Heart left ventricle (tissue), 16 donors: ENCODE data around the gene SAT2. TPM values are rescaled to one million over a fixed set of nuclear protein-coding genes. Genes with fewer than 3 reads are reported as not detected.

ENCODE experiments used
- ATAC-seq, 4 donors: fragments of 200-7000 bp; cut with Tn5 transposase; one replicate each; pipeline ENCODE4 v1.9.1; 2020 to 2022; ENCODE audit warnings: moderate library complexity in 4 of 4, mild to moderate bottlenecking in 3 of 4, moderate number of reproducible peaks in 1 of 4
- DNase-seq, 5 donors: peaks; one replicate each; pipeline ENCODE4 v3.0.0-alpha.2; 2020
- H3K27ac ChIP-seq, 12 donors: fragments of 200-600 bp; sonication (generic) in 4 of 12; one replicate each; pipeline versions ENCODE4 v1.5.0 to v1.8.0; 2016 to 2022; ENCODE audit warnings: mild to moderate bottlenecking in 2 of 12
- H3K27me3 ChIP-seq, 9 donors: fragments of 200-600 bp; sonication (generic) in 2 of 9; one replicate each; pipeline versions ENCODE4 v1.5.1 to v1.8.0; 2016 to 2022; ENCODE audit warnings: mild to moderate bottlenecking in 3 of 9
- H3K36me3 ChIP-seq, 9 donors: fragments of 200-600 bp; sonication (generic) in 2 of 9; one replicate each; pipeline versions ENCODE4 v1.5.0 to v1.8.0; 2018 to 2022; ENCODE audit warnings: mild to moderate bottlenecking in 2 of 9
- H3K4me1 ChIP-seq, 12 donors: fragments of 200-600 bp; sonication (generic) in 4 of 12; one replicate each; pipeline versions ENCODE4 v1.5.0 to v1.8.0; 2016 to 2022; ENCODE audit warnings: mild to moderate bottlenecking in 3 of 12
- H3K4me3 ChIP-seq, 12 donors: fragments of 200-600 bp; sonication (generic) in 4 of 12; one replicate each; pipeline versions ENCODE4 v1.5.0 to v1.8.0; 2017 to 2022; ENCODE audit warnings: mild to moderate bottlenecking in 9 of 12, moderate library complexity in 4 of 12
- H3K9me3 ChIP-seq, 12 donors: fragments of 200-600 bp; sonication (generic) in 4 of 12; one replicate each; pipeline versions ENCODE4 v1.5.0 to v1.8.0; 2016 to 2022; ENCODE audit warnings: mild to moderate bottlenecking in 1 of 12
- POLR2A ChIP-seq, 2 donors: fragments of 450-650 bp; IDR thresholded peaks; one replicate each; pipeline ENCODE4 v1.6.1; 2017; ENCODE audit warnings: antibody characterized with exemption in 2 of 2, mild to moderate bottlenecking in 2 of 2, moderate library complexity in 2 of 2
- WGBS, 4 donors: extraction: QIAGEN DNeasy Blood & Tissue Kit in 2 of 4; methylation state at CpG; one replicate each; pipeline versions ENCODE4 v1.1.5 to v1.1.7; 2013 to 2018; 5-methylcytosine and 5-hydroxymethylcytosine counted together
- intact Hi-C, 10 donors: fragments of 100-400 bp; cut with DNase I; formaldehyde crosslinking; loops; one replicate each; pipeline versions ENCODE4 v1.11.1 to v1.14.2; 2022
- polyA plus RNA-seq, 2 donors: library from polyadenylated mRNA; stranded (reverse); fragments of 200-250 nt; gene quantifications; one replicate each; pipeline ENCODE4 v1.2.3, GENCODE V29; 2013
- total RNA-seq, 9 donors: library from RNA; depleted of rRNA in 2 of 9; stranded (reverse); fragments of >200 nt in 2 of 9; fragmentation: NEBNext Ultra II Directional in 3 of 9; extraction: Animal tissue kit (Norgen Biotek cat#: 25700) in 3 of 9; gene quantifications; one replicate each; pipeline versions ENCODE4 v1.1.0 to v1.2.4, GENCODE V29; 2016 to 2023
- TF ChIP-seq, protein P1 (sequence below), 12 donors: fragments of 200-600 bp; sonication (generic) in 4 of 12; IDR thresholded peaks; one replicate each; pipeline versions ENCODE4 v1.5.0 to v1.8.0; 2018 to 2022; ENCODE audit warnings: antibody characterized with exemption in 12 of 12, mild to moderate bottlenecking in 5 of 12
- donor health status: ischemic (EF 13 %, LVEDD 7.1; RV severe dilation, severe dysfunction).
- donor health status: healthy with polysubstance abuse.
- donor health status: DM: no; HTN: yes; CAD: no.
- donor health status: DM: no; HTN: no; CAD: no.
- donor health status: ischemic (EF 25% LVEDD 6.9; RV normal size, moderate dysfunction).
- donor health status: ischemic (EF 25% LVEDD 5.7; RV mildly dilated, moderate dysfunction).
- donor health status: healthy.
- donor health status: DM: yes; HTN: yes; CAD: no.
- donor health status: ischemic (EF 35%, LVEDD 5.7; RV mildly dilated, moderate dysfunction).
- donor health status: nonischemic (EF 11% LVEDD 7.7; RV severe dilation, severe dysfunction).
- donor health status: DM: yes; HTN: yes; CAD: no.
- donor health status: PGD.
- donor health status: ischemic (EF 29% LVEDD 5.4; RV normal size, mild dysfunction).
- donor health status: nonischemic (EF 23%, LVEDD 6.1; RV moderate dilation, normal function).

Gene SAT2
- total and polyA plus RNA-seq, 11 donors: 50.0 to 131 (median 59.7) TPM

DNA sequence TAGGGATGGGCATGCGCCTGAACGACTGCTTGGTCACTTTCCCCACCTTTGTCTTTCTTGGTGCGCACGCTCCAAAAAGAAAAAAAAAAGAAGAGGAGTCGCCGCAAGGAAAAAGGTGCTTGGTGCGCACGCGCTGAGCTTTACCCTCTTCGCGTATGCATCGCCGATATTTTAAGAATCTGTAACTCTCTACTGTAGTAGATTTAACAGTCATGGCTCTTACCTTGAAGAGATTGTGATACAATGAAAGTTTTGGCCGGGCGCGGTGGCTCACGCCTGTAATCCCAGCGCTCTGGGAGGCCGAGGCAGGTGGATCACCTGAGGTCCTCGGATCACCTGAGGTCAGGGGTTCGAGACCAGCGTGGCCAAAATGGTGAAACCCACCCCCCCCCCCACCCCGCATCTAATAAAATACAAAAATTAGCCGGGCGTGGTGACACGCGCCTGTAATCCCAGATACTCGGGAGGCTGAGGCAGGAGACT, 12.3 kb downstream of the SAT2 start:
- TF ChIP-seq POLR2A (IDR thresholded peaks at IDR 0.05): no peak
- Histone ChIP-seq H3K36me3 (peaks cover 0 to 12% (median 9%) of the 10 kb centered on the region in 9 donors), H3K9me3 (no peaks in the 10 kb centered on the region), H3K4me1 (peaks cover 4 to 41% (median 31%) of the 10 kb centered on the region in 12 donors), H3K4me3 (peak overlapping the region in 11 of 12 donors; percentile 33 to 98 (median 71)), H3K27me3 (no peaks in the 10 kb centered on the region), H3K27ac (peak overlapping the region in 11 of 12 donors; percentile 72 to 94 (median 86))
- DNase-seq (no peak), ATAC-seq (no peak)
- 7 to 13% (median 8%) methylated on average over 27 to 28 of the region's 28 CpGs for WGBS, 4 donors
- intact Hi-C loops: no loop called here

DNA sequence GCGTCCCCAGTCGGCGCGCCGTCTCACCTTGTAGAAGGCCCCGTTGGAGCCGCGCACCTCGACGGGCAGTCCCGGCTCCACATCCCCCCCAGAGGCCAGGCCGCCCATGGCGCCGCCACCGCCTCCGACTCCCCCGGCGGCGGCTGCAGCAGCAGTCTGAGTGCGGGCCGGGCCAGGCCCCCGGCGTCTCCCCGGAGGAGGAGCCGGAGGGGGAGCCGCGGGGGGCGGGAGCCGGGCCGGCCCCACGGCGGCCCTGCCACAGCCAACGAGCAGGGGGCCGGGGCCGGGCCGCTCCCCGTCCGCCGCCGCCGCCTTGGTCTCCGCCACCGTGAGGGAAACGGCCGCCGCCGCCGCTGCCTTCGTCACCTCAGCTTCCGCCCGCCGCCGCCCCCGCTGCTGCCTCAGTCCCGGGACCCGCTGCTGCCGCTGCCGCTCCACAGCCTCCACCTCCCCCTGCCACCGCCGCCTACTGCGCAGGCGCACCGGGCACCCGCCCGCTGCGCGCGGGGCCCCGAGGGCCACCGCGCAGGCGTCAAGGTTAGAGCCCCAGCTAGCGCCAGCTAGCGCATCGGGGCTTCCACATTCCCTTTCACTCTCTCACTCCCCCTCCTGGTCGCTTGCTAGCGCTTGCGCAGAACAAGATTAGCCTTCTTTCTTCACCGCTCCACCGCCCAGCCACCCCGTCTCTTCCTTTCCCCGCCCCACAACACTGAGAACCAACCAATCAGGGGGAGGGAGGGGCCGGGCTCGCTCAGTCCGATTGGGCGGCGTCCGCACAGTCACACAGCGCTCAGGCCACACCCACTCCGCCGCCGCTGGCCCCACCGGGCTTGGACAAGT, 13.0 kb downstream of the SAT2 start, which contains the start of gene FXR2:
FXR2 (minus strand) TSS at position 473 of the 840 bp plus-strand sequence; CDS start at position 108, 365 bp downstream.
- Histone ChIP-seq H3K4me3 (peak within 1 kb of the TSS; percentile 68 to 98 (median 86)), H3K36me3 (peaks cover 0 to 16% (median 9%) of the 10 kb centered on the region in 9 donors), H3K9me3 (no peaks in the 10 kb centered on the region), H3K4me1 (peaks cover 4 to 44% (median 32%) of the 10 kb centered on the region in 12 donors), H3K27me3 (no peaks in the 10 kb centered on the region), H3K27ac (peak within 1 kb of the TSS; percentile 84 to 96 (median 94))
- ATAC-seq (peak; percentile 98 to 99 (median 98)), DNase-seq (peak; percentile 100)
- intact Hi-C loops: no loop called here
- TF ChIP-seq, protein P1, sequence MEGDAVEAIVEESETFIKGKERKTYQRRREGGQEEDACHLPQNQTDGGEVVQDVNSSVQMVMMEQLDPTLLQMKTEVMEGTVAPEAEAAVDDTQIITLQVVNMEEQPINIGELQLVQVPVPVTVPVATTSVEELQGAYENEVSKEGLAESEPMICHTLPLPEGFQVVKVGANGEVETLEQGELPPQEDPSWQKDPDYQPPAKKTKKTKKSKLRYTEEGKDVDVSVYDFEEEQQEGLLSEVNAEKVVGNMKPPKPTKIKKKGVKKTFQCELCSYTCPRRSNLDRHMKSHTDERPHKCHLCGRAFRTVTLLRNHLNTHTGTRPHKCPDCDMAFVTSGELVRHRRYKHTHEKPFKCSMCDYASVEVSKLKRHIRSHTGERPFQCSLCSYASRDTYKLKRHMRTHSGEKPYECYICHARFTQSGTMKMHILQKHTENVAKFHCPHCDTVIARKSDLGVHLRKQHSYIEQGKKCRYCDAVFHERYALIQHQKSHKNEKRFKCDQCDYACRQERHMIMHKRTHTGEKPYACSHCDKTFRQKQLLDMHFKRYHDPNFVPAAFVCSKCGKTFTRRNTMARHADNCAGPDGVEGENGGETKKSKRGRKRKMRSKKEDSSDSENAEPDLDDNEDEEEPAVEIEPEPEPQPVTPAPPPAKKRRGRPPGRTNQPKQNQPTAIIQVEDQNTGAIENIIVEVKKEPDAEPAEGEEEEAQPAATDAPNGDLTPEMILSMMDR (IDR thresholded peaks at IDR 0.05): peak; percentile 43 to 80 (median 65)
- peak; percentile 55 to 81 for TF ChIP-seq POLR2A (IDR thresholded peaks at IDR 0.05)
- 0 to 1% (median 0%) methylated on average over 44 to 93 of the region's 93 CpGs for WGBS, 4 donors

DNA sequence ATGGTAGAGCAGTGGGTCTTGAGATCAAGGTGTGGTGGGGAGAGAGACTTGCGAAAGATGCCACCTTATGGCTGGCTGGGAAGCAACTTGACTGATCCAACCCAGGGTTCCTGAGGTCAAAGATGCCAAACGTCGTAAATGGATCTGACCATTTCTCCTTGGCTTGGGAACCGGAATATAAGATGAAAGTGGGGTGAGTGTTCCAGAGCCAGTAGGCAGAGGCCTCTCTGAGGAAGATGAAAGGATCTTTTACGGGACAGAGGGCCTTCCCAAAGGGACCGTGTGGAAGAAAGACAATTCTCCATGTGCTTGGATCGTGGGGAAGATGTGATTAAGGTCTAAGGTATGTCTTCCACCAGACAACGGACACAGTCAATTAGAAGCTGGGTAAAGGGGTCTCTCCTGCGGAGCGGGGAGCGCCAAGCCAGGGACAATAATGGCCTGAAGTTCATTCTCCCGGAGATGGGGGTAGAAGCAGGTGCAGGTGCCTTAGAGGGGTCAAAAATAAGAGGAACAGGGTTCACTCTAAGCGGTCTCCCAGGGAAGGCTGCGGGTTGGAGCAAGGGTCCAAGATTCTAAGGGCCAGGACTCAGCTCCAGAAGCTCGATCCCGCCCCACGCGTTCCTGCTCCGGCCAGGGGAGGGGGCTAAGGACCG, 13.7 kb downstream of the SAT2 start:
- Histone ChIP-seq H3K27me3 (no peaks in the 10 kb centered on the region), H3K9me3 (no peaks in the 10 kb centered on the region), H3K4me1 (peaks cover 4 to 51% (median 33%) of the 10 kb centered on the region in 12 donors), H3K36me3 (peaks cover 0 to 21% (median 9%) of the 10 kb centered on the region in 9 donors), H3K4me3 (peak overlapping the region; percentile 68 to 98 (median 86)), H3K27ac (peak overlapping the region; percentile 81 to 96 (median 94))
- no peak for TF ChIP-seq POLR2A (IDR thresholded peaks at IDR 0.05)
- TF ChIP-seq, protein P1 (IDR thresholded peaks at IDR 0.05): no peak
- WGBS, 4 donors: 6 to 10% (median 7%) methylated on average over 20 of the region's 20 CpGs
- DNase-seq: no peak
- no peak for ATAC-seq
- intact Hi-C loops: no loop called here

DNA sequence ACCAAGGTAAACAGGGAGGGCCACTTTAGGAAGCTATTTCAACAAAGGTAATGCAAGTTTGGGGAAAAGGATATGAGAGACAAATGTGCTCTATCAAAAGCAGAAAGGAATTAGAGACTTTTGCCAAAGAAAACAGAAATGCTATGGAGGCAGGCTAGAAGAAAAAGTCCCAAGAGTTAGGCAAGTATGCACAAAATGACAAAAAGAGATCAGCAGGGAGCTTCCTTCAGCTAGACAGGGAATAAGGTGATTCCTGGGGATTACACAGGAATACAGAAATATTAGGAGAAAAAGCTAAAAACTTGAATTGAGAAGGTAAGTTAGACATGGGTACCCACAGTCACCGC, 15.4 kb downstream of the SAT2 start:
- WGBS, 4 donors: 88 to 94% (median 91%) methylated on average over 1 of the region's 1 CpG
- TF ChIP-seq POLR2A (IDR thresholded peaks at IDR 0.05): no peak
- TF ChIP-seq, protein P1 (IDR thresholded peaks at IDR 0.05): no peak
- Histone ChIP-seq H3K4me1 (peaks cover 4 to 51% (median 33%) of the 10 kb centered on the region in 12 donors), H3K36me3 (peaks cover 0 to 24% (median 9%) of the 10 kb centered on the region in 9 donors), H3K9me3 (no peaks in the 10 kb centered on the region), H3K27ac (peak overlapping the region in 4 of 12 donors; percentile 4 to 96 (median 20)), H3K4me3 (peak overlapping the region in 1 of 12 donors; percentile 8), H3K27me3 (no peaks in the 10 kb centered on the region)
- no peak for DNase-seq
- no peak for ATAC-seq
- intact Hi-C loops: no loop called here
